GM12872 (cell line): ENCODE measurements around the gene TSPO2.

Source experiments
- CTCF ChIP-seq: IDR thresholded peaks from 3 replicates; pipeline ENCODE4 v1.5.1; 2011; ENCODE audit warnings: low read depth, mild to moderate bottlenecking, low read length, moderate library complexity; ENCODE audit not compliant: insufficient read depth

The TSPO2 gene

GRCh38 chr6:41073968-41074691 lies 31.9 kb downstream of the TSPO2 start:
- TF ChIP-seq CTCF: no peak

- TF ChIP-seq CTCF: no peak
These were observed 32.6 kb downstream of the TSPO2 start for GRCh38 chr6:41074692-41075436.

- TF ChIP-seq CTCF: no peak
These were observed 33.7 kb downstream of the TSPO2 start for GRCh38 chr6:41075651-41076626.

GRCh38 chr6:41077536-41077935 lies 35.3 kb downstream of the TSPO2 start:
- TF ChIP-seq CTCF: no peak

- TF ChIP-seq CTCF: no peak
These were observed 35.8 kb downstream of the TSPO2 start for GRCh38 chr6:41078101-41078500.

- no peak for TF ChIP-seq CTCF
These were observed 36.8 kb downstream of the TSPO2 start for GRCh38 chr6:41079080-41079479.

- TF ChIP-seq CTCF: no peak
These were observed 38.4 kb downstream of the TSPO2 start for GRCh38 chr6:41080621-41081020.
